HepG2 (cell line): Measurements from ENCODE around the gene NSG2. TPM values are rescaled to one million over a fixed set of nuclear protein-coding genes. Genes with fewer than 3 reads are reported as not detected.

Experiments
- BRD4 ChIP-seq: sonication (generic); formaldehyde crosslinking; IDR thresholded peaks from 2 replicates; pipeline ENCODE4 v1.4.0; 2020; ENCODE audit warnings: missing genetic modification reagents
- CCDC6 ChIP-seq: sonication (generic); formaldehyde crosslinking; IDR thresholded peaks from 2 replicates; pipeline ENCODE4 v1.8.1; 2022; ENCODE audit warnings: mild to moderate bottlenecking, missing genetic modification reagents, moderate library complexity
- DRAP1 ChIP-seq: IDR thresholded peaks from 2 replicates; pipeline ENCODE4 v1.6.1; 2016; ENCODE audit warnings: missing genetic modification reagents, missing compliant biosample characterization
- GPN1 ChIP-seq: sonication (generic); formaldehyde crosslinking; IDR thresholded peaks from 2 replicates; pipeline ENCODE4 v1.5.1; 2020; ENCODE audit warnings: missing genetic modification reagents, borderline replicate concordance
- MLLT10 ChIP-seq: sonication (generic); formaldehyde crosslinking; IDR thresholded peaks from 2 replicates; pipeline ENCODE4 v1.4.0; 2020; ENCODE audit warnings: missing genetic modification reagents
- MNT ChIP-seq: fragments of 450-650 bp; IDR thresholded peaks from 2 replicates; pipeline ENCODE4 v1.6.1; 2016
- NFATC3 ChIP-seq: sonication (generic); formaldehyde crosslinking; IDR thresholded peaks from 2 replicates; pipeline ENCODE4 v1.5.1; 2020; ENCODE audit warnings: mild to moderate bottlenecking, missing genetic modification reagents
- NONO ChIP-seq, 2 experiments: fragments of 450-650 bp in 1 of 2; sonication (generic) in 1 of 2; formaldehyde crosslinking in 1 of 2; IDR thresholded peaks in 1 of 2; conservative IDR thresholded peaks in 1 of 2; 2 replicates each; pipeline versions ENCODE4 v1.6.1 to v1.8.0; 2017 to 2022; ENCODE audit warnings: mild to moderate bottlenecking in 1 of 2, missing genetic modification reagents in 1 of 2, moderate library complexity in 1 of 2
- NR2F1 ChIP-seq, 2 experiments: fragments of 450-650 bp in 1 of 2; formaldehyde crosslinking in 1 of 2; IDR thresholded peaks; 2 replicates each; pipeline versions ENCODE4 v1.5.0 to v1.6.1; 2016 to 2020; ENCODE audit warnings: mild to moderate bottlenecking in 1 of 2, missing compliant biosample characterization in 1 of 2, missing genetic modification reagents in 1 of 2, moderate library complexity in 1 of 2
- RNF2 ChIP-seq: fragments of 450-650 bp; conservative IDR thresholded peaks from 2 replicates; pipeline ENCODE4 v1.6.1; 2016; ENCODE audit warnings: low read depth
- ZBTB21 ChIP-seq: sonication (generic); formaldehyde crosslinking; IDR thresholded peaks from 2 replicates; pipeline ENCODE4 v1.4.0; 2020; ENCODE audit warnings: missing genetic modification reagents
- ZBTB43 ChIP-seq: sonication (generic); formaldehyde crosslinking; conservative IDR thresholded peaks from 2 replicates; pipeline ENCODE4 v1.4.0; 2020; ENCODE audit warnings: missing genetic modification reagents
- ZNF143 ChIP-seq: sonication (generic); formaldehyde crosslinking; IDR thresholded peaks from 2 replicates; pipeline ENCODE4 v1.4.0; 2020; ENCODE audit warnings: missing genetic modification reagents
- ZNF451 ChIP-seq: sonication (generic); formaldehyde crosslinking; IDR thresholded peaks from 2 replicates; pipeline ENCODE4 v1.5.0; 2020; ENCODE audit warnings: mild to moderate bottlenecking, missing genetic modification reagents
- polyA plus RNA-seq, 8 experiments: library from polyadenylated mRNA; depleted of rRNA in 3 of 8; stranded (reverse) in 7 of 8; unstranded in 1 of 8; fragments of >200 nt; fragmentation: Illumina TruSeq in 4 of 8; extraction: Trizol in 4 of 8; gene quantifications; 2 replicates each; pipeline versions ENCODE4 v1.2.1 to v1.2.3, GENCODE V29; 2011 to 2016; ENCODE audit warnings: low read depth in 4 of 8, missing spikeins in 1 of 8, mixed read lengths in 1 of 8; ENCODE audit not compliant: insufficient read depth in 1 of 8
- total RNA-seq, 5 experiments: library from RNA; depleted of rRNA; stranded (reverse); fragments of >200 nt; fragmentation: Illumina TruSeq; extraction: Trizol; gene quantifications; 2 replicates each; pipeline ENCODE4 v1.2.3, GENCODE V29; 2016; ENCODE audit warnings: low read depth in 1 of 5
- TF ChIP-seq, protein P1 (sequence below): sonication (generic); formaldehyde crosslinking; IDR thresholded peaks from 2 replicates; pipeline ENCODE4 v1.4.0; 2020; ENCODE audit warnings: missing genetic modification reagents; ENCODE audit errors: not compliant biosample characterization
- TF ChIP-seq, protein P2 (sequence below): sonication (generic); formaldehyde crosslinking; IDR thresholded peaks from 2 replicates; pipeline ENCODE4 v1.5.0; 2020; ENCODE audit warnings: missing genetic modification reagents
- TF ChIP-seq, protein P3 (sequence below): sonication (generic); formaldehyde crosslinking; IDR thresholded peaks from 2 replicates; pipeline ENCODE4 v1.8.1; 2023; ENCODE audit warnings: mild to moderate bottlenecking, moderate library complexity, missing genetic modification reagents
- TF ChIP-seq, protein P4 (sequence below): sonication (generic); formaldehyde crosslinking; IDR thresholded peaks from 2 replicates; pipeline ENCODE4 v1.5.1; 2020; ENCODE audit warnings: missing genetic modification reagents, mild to moderate bottlenecking, borderline replicate concordance

NSG2 gene
- total and polyA plus RNA-seq, 2 of the 13 experiments (the other 11 are each of a cell fraction or from before 2014, with no cell fraction given) = 0.21 TPM; not detected in 1

DNA sequence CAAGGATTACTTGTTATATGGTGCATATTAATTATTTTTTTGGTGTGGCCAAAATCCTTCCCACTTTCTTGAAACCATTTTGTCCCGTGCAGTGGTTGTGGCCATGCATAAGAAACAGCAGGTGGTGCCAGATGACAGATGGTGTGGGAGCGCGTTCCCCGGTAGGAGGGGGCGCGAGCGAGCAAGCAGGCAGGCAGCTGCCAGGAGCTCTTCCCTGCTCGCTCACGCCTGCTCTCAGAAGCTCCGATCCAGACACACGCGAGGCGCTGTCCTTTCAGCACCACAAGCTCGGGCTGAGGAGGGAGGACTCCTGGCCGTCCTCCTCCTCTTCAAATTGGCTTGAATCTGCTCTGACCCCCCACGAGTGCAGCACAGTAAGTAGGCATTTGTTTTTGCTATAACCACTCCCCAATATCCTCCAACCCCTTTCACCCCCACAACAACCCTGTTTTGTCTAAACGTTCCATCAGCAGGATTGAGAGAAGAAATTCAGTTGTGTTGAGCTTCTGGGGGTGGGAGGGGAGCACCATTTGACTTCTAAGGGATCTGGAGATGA, at the start of gene NSG2 (continued):
- peak; percentile 80; the same call in 1 of the 2 replicates for TF ChIP-seq ZBTB43 (CRISPR knock-in tag)
- TF ChIP-seq NONO (IDR thresholded peaks at IDR 0.05) = no peak
- 0 out of 2 replicates have a peak, but pooled peaks have one; percentile 46 for TF ChIP-seq NONO (CRISPR knock-in tag; conservative IDR thresholded peaks at IDR 0.05)
- TF ChIP-seq BRD4 (CRISPR knock-in tag) = no peak
- TF ChIP-seq, protein P1, sequence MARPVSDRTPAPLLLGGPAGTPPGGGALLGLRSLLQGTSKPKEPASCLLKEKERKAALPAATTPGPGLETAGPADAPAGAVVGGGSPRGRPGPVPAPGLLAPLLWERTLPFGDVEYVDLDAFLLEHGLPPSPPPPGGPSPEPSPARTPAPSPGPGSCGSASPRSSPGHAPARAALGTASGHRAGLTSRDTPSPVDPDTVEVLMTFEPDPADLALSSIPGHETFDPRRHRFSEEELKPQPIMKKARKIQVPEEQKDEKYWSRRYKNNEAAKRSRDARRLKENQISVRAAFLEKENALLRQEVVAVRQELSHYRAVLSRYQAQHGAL (CRISPR knock-in tag) = no peak
- TF ChIP-seq, protein P2, sequence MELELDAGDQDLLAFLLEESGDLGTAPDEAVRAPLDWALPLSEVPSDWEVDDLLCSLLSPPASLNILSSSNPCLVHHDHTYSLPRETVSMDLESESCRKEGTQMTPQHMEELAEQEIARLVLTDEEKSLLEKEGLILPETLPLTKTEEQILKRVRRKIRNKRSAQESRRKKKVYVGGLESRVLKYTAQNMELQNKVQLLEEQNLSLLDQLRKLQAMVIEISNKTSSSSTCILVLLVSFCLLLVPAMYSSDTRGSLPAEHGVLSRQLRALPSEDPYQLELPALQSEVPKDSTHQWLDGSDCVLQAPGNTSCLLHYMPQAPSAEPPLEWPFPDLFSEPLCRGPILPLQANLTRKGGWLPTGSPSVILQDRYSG = no peak
- TF ChIP-seq ZBTB21 (CRISPR knock-in tag) = no peak
- no peak for TF ChIP-seq NR2F1 (CRISPR knock-in tag; IDR thresholded peaks at IDR 0.05)
- no peak; the same call in 1 of the 2 replicates for TF ChIP-seq DRAP1 (CRISPR knock-in tag)
- no peak for TF ChIP-seq MLLT10 (CRISPR knock-in tag)
- TF ChIP-seq, protein P3, sequence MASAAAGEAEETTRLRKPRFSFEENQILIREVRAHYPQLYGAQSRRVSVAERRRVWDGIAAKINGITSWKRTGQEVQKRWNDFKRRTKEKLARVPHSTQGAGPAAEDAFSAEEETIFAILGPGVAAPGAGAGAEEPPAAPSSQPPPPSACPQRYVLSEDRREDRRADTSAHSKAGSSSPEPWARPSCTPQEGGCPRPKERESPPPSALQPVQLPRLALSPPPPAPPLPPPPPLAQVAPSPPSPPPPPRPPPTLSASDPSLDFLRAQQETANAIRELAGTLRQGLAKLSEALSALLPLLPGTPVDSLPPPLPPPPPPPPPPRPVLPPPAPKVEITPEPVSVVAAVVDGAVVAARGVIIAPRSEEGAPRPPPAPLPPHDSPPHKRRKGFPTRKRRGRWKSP = no peak
- no peak for TF ChIP-seq ZNF143 (CRISPR knock-in tag)
- peak; percentile 66; the same call in 1 of the 2 replicates for TF ChIP-seq CCDC6 (CRISPR knock-in tag)
- TF ChIP-seq MNT = 0 out of 2 replicates have a peak, but pooled peaks have one; percentile 33
- TF ChIP-seq, protein P4, sequence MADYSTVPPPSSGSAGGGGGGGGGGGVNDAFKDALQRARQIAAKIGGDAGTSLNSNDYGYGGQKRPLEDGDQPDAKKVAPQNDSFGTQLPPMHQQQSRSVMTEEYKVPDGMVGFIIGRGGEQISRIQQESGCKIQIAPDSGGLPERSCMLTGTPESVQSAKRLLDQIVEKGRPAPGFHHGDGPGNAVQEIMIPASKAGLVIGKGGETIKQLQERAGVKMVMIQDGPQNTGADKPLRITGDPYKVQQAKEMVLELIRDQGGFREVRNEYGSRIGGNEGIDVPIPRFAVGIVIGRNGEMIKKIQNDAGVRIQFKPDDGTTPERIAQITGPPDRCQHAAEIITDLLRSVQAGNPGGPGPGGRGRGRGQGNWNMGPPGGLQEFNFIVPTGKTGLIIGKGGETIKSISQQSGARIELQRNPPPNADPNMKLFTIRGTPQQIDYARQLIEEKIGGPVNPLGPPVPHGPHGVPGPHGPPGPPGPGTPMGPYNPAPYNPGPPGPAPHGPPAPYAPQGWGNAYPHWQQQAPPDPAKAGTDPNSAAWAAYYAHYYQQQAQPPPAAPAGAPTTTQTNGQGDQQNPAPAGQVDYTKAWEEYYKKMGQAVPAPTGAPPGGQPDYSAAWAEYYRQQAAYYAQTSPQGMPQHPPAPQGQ (CRISPR knock-in tag) = no peak
- 0 out of 2 replicates have a peak, but pooled peaks have one; percentile 42 for TF ChIP-seq RNF2
- TF ChIP-seq ZNF451 (CRISPR knock-in tag) = no peak
- no peak for TF ChIP-seq GPN1 (CRISPR knock-in tag)
- TF ChIP-seq NFATC3 = no peak
